ENCODE data around the gene FKBP2.

Gene FKBP2

GRCh38 chr11:64240435-64241240 is at the start of gene FKBP2:
TSS of gene FKBP2 (plus strand) at chr11:64241095. CDS start at chr11:64242388, 1,293 bp downstream.
- Histone ChIP-seq H3K9me3 (ENCODE audit: low read length) (no peaks in the 10 kb centered on the region), H3K4me3 (ENCODE audit: low read length) (peak within 1 kb of the TSS; percentile 89), H3K27me3 (ENCODE audit: insufficient read depth, low read length) (no peaks in the 10 kb centered on the region), H2AFZ (ENCODE audit: low read depth, low read length) (peak within 1 kb of the TSS; percentile 23), H3K36me3 (ENCODE audit: insufficient read depth, low read length) (peaks cover 15% of the 10 kb centered on the region), H3K4me1 (ENCODE audit: insufficient read depth, low read length) (peaks cover 25% of the 10 kb centered on the region)

- Histone ChIP-seq H3K9me3 (ENCODE audit: low read length) (no peaks in the 10 kb centered on the region), H3K36me3 (ENCODE audit: insufficient read depth, low read length) (peaks cover 67% of the 10 kb centered on the region), H3K27me3 (ENCODE audit: insufficient read depth, low read length) (no peaks in the 10 kb centered on the region), H2AFZ (ENCODE audit: low read depth, low read length) (no peak overlapping the region), H3K4me1 (ENCODE audit: insufficient read depth, low read length) (peaks cover 3% of the 10 kb centered on the region), H3K4me3 (ENCODE audit: low read length) (no peak overlapping the region)
Observed at GRCh38 chr11:64192434-64192833, 48.5 kb upstream of the FKBP2 start.

GRCh38 chr11:64196626-64197025 is 44.3 kb upstream of the FKBP2 start:
- H3K4me1 ChIP-seq (ENCODE audit: insufficient read depth, low read length), result no peaks in the 10 kb centered on the region
- H3K36me3 ChIP-seq (ENCODE audit: insufficient read depth, low read length), result peaks cover 84% of the 10 kb centered on the region
- H3K9me3 ChIP-seq (ENCODE audit: low read length), result no peaks in the 10 kb centered on the region
- H2AFZ ChIP-seq (ENCODE audit: low read depth, low read length), result no peak overlapping the region
- H3K27me3 ChIP-seq (ENCODE audit: insufficient read depth, low read length), result no peaks in the 10 kb centered on the region
- H3K4me3 ChIP-seq (ENCODE audit: low read length), result no peak overlapping the region

- peaks cover 87% of the 10 kb centered on the region for H3K36me3 ChIP-seq (ENCODE audit: insufficient read depth, low read length)
- H3K4me3 ChIP-seq (ENCODE audit: low read length), result no peak overlapping the region
- H3K27me3 ChIP-seq (ENCODE audit: insufficient read depth, low read length), result no peaks in the 10 kb centered on the region
- H2AFZ ChIP-seq (ENCODE audit: low read depth, low read length), result no peak overlapping the region
- no peaks in the 10 kb centered on the region for H3K9me3 ChIP-seq (ENCODE audit: low read length)
- H3K4me1 ChIP-seq (ENCODE audit: insufficient read depth, low read length), result no peaks in the 10 kb centered on the region
Observed at GRCh38 chr11:64198511-64198910, 42.4 kb upstream of the FKBP2 start.

- Histone ChIP-seq H3K4me3 (ENCODE audit: low read length) (no peak overlapping the region), H2AFZ (ENCODE audit: low read depth, low read length) (no peak overlapping the region), H3K4me1 (ENCODE audit: insufficient read depth, low read length) (no peaks in the 10 kb centered on the region), H3K36me3 (ENCODE audit: insufficient read depth, low read length) (peaks cover 78% of the 10 kb centered on the region), H3K9me3 (ENCODE audit: low read length) (no peaks in the 10 kb centered on the region), H3K27me3 (ENCODE audit: insufficient read depth, low read length) (no peaks in the 10 kb centered on the region)
Observed at GRCh38 chr11:64201543-64201942, 39.4 kb upstream of the FKBP2 start.

GRCh38 chr11:64202992-64203391 is 37.9 kb upstream of the FKBP2 start:
- Histone ChIP-seq H2AFZ (ENCODE audit: low read depth, low read length) (no peak overlapping the region), H3K27me3 (ENCODE audit: insufficient read depth, low read length) (no peaks in the 10 kb centered on the region), H3K4me1 (ENCODE audit: insufficient read depth, low read length) (peaks cover 3% of the 10 kb centered on the region), H3K9me3 (ENCODE audit: low read length) (no peaks in the 10 kb centered on the region), H3K4me3 (ENCODE audit: low read length) (no peak overlapping the region), H3K36me3 (ENCODE audit: insufficient read depth, low read length) (peaks cover 66% of the 10 kb centered on the region)

- H2AFZ ChIP-seq (ENCODE audit: low read depth, low read length), result no peak overlapping the region
- peaks cover 60% of the 10 kb centered on the region for H3K36me3 ChIP-seq (ENCODE audit: insufficient read depth, low read length)
- peaks cover 3% of the 10 kb centered on the region for H3K4me1 ChIP-seq (ENCODE audit: insufficient read depth, low read length)
- H3K27me3 ChIP-seq (ENCODE audit: insufficient read depth, low read length), result no peaks in the 10 kb centered on the region
- no peaks in the 10 kb centered on the region for H3K9me3 ChIP-seq (ENCODE audit: low read length)
- no peak overlapping the region for H3K4me3 ChIP-seq (ENCODE audit: low read length)
Observed at GRCh38 chr11:64203421-64204079, 37.3 kb upstream of the FKBP2 start.

GRCh38 chr11:64204080-64204440 is 36.8 kb upstream of the FKBP2 start:
- H2AFZ ChIP-seq (ENCODE audit: low read depth, low read length), result no peak overlapping the region
- peaks cover 3% of the 10 kb centered on the region for H3K4me1 ChIP-seq (ENCODE audit: insufficient read depth, low read length)
- H3K9me3 ChIP-seq (ENCODE audit: low read length), result no peaks in the 10 kb centered on the region
- peaks cover 59% of the 10 kb centered on the region for H3K36me3 ChIP-seq (ENCODE audit: insufficient read depth, low read length)
- H3K4me3 ChIP-seq (ENCODE audit: low read length), result no peak overlapping the region
- H3K27me3 ChIP-seq (ENCODE audit: insufficient read depth, low read length), result no peaks in the 10 kb centered on the region

- Histone ChIP-seq H2AFZ (ENCODE audit: low read depth, low read length) (no peak overlapping the region), H3K9me3 (ENCODE audit: low read length) (no peaks in the 10 kb centered on the region), H3K36me3 (ENCODE audit: insufficient read depth, low read length) (peaks cover 59% of the 10 kb centered on the region), H3K27me3 (ENCODE audit: insufficient read depth, low read length) (no peaks in the 10 kb centered on the region), H3K4me1 (ENCODE audit: insufficient read depth, low read length) (peaks cover 3% of the 10 kb centered on the region), H3K4me3 (ENCODE audit: low read length) (no peak overlapping the region)
Observed at GRCh38 chr11:64204464-64204989, 36.4 kb upstream of the FKBP2 start.

GRCh38 chr11:64206457-64207255 is 34.2 kb upstream of the FKBP2 start, which contains the start of gene FERMT3:
TSS of gene FERMT3 (plus strand) at chr11:64206721. CDS start at chr11:64207365, 644 bp downstream.
- no peak within 1 kb of the TSS for H2AFZ ChIP-seq (ENCODE audit: low read depth, low read length)
- H3K4me1 ChIP-seq (ENCODE audit: insufficient read depth, low read length), result peaks cover 3% of the 10 kb centered on the region
- no peaks in the 10 kb centered on the region for H3K27me3 ChIP-seq (ENCODE audit: insufficient read depth, low read length)
- H3K9me3 ChIP-seq (ENCODE audit: low read length), result no peaks in the 10 kb centered on the region
- H3K4me3 ChIP-seq (ENCODE audit: low read length), result no peak within 1 kb of the TSS
- peaks cover 39% of the 10 kb centered on the region for H3K36me3 ChIP-seq (ENCODE audit: insufficient read depth, low read length)

- H3K27me3 ChIP-seq (ENCODE audit: insufficient read depth, low read length), result no peaks in the 10 kb centered on the region
- H3K36me3 ChIP-seq (ENCODE audit: insufficient read depth, low read length), result peaks cover 33% of the 10 kb centered on the region
- H3K4me3 ChIP-seq (ENCODE audit: low read length), result no peak overlapping the region
- no peak overlapping the region for H2AFZ ChIP-seq (ENCODE audit: low read depth, low read length)
- H3K4me1 ChIP-seq (ENCODE audit: insufficient read depth, low read length), result peaks cover 3% of the 10 kb centered on the region
- no peaks in the 10 kb centered on the region for H3K9me3 ChIP-seq (ENCODE audit: low read length)
Observed at GRCh38 chr11:64207256-64208085, 33.4 kb upstream of the FKBP2 start.

- no peaks in the 10 kb centered on the region for H3K9me3 ChIP-seq (ENCODE audit: low read length)
- H3K27me3 ChIP-seq (ENCODE audit: insufficient read depth, low read length), result no peaks in the 10 kb centered on the region
- peaks cover 3% of the 10 kb centered on the region for H3K4me1 ChIP-seq (ENCODE audit: insufficient read depth, low read length)
- no peak overlapping the region for H2AFZ ChIP-seq (ENCODE audit: low read depth, low read length)
- H3K4me3 ChIP-seq (ENCODE audit: low read length), result no peak overlapping the region
- H3K36me3 ChIP-seq (ENCODE audit: insufficient read depth, low read length), result peaks cover 26% of the 10 kb centered on the region
Observed at GRCh38 chr11:64208086-64208795, 32.7 kb upstream of the FKBP2 start.

All from neuron (in vitro differentiated cells).